Pancreas (tissue), 10 donors: ENCODE measurements around the gene PARD3B. TPM values are rescaled to one million over a fixed set of nuclear protein-coding genes. Genes with fewer than 3 reads are reported as not detected.

Source experiments
- ATAC-seq, 4 donors: fragments of 200-7000 bp; cut with Tn5 transposase; one replicate each; pipeline versions ENCODE4 v1.8.0 to v1.9.1; 2020; ENCODE audit warnings: mild to moderate bottlenecking in 4 of 4, moderate library complexity in 4 of 4
- DNase-seq, 6 donors: peaks; one replicate each; pipeline ENCODE4 v3.0.0-alpha.2; 2020
- FAIRE-seq: peaks from 2 replicates; lab custom pipeline; 2012; peaks lifted over from hg19 to GRCh38; lab: Jason Lieb, UNC
- H3K27ac ChIP-seq, 4 donors: fragments of 200-600 bp; sonication (generic); 1 replicate in 3 of 4; 2 replicates in 1 of 4; pipeline versions ENCODE4 v1.5.0 to v1.8.0; 2020
- H3K27me3 ChIP-seq, 4 donors: fragments of 200-600 bp; one replicate each; pipeline ENCODE4 v1.8.0; 2021
- H3K36me3 ChIP-seq, 3 donors: fragments of 200-600 bp; sonication (generic) in 1 of 3; one replicate each; pipeline versions ENCODE4 v1.5.0 to v1.8.0; 2020 to 2021
- H3K4me1 ChIP-seq, 3 donors: fragments of 200-600 bp; one replicate each; pipeline ENCODE4 v1.8.0; 2021
- H3K4me3 ChIP-seq, 4 donors: fragments of 200-600 bp; sonication (generic) in 2 of 4; one replicate each; pipeline versions ENCODE4 v1.5.0 to v1.8.0; 2020 to 2021
- H3K9me3 ChIP-seq, 4 donors: fragments of 200-600 bp; one replicate each; pipeline ENCODE4 v1.8.0; 2021
- CTCF ChIP-seq, 4 donors: fragments of 200-600 bp; sonication (generic) in 3 of 4; IDR thresholded peaks; one replicate each; pipeline versions ENCODE4 v1.5.0 to v1.8.0; 2021; ENCODE audit warnings: antibody characterized with exemption in 4 of 4
- WGBS, 2 donors: extraction: QIAGEN DNeasy Blood & Tissue Kit; methylation state at CpG; one replicate each; pipeline ENCODE4 v1.1.7; 2013; 5-methylcytosine and 5-hydroxymethylcytosine counted together
- intact Hi-C, 3 donors: fragments of 100-400 bp; cut with DNase I; formaldehyde crosslinking; loops; one replicate each; pipeline versions ENCODE4 v1.11.1 to v1.14.2; 2022
- polyA plus RNA-seq, 2 donors: library from polyadenylated mRNA; stranded (reverse); fragments of 200-250 nt; gene quantifications; one replicate each; pipeline ENCODE4 v1.2.3, GENCODE V29; 2013
- total RNA-seq, 6 donors: library from RNA; stranded (reverse); fragmentation: NEBNext Ultra II Directional in 4 of 6; extraction: Animal tissue kit (Norgen Biotek cat#: 25700) in 4 of 6; gene quantifications; one replicate each; pipeline versions ENCODE4 v1.2.1 to v1.2.4, GENCODE V29; 2021 to 2023
- donor health status: healthy with polysubstance abuse.
- donor health status: DM: no; HTN: no; CAD: no; lungs with moderate emphysema.
- donor health status: DM: no; HTN: no; CAD: no.
- donor health status: control.
- donor health status: control.
- donor health status: Bipolar disorder and iron deficiency.
- donor health status: DM: yes; HTN: yes; CAD: no.
- donor health status: DM: no; HTN: no; CAD: no.
- donor health status: DM: no; HTN: no; CAD: no.
- donor health status: DM: yes; HTN: yes; CAD: no.

The PARD3B gene
- total and polyA plus RNA-seq, 8 donors: 2.8 to 21.5 (median 12.7) TPM

DNA sequence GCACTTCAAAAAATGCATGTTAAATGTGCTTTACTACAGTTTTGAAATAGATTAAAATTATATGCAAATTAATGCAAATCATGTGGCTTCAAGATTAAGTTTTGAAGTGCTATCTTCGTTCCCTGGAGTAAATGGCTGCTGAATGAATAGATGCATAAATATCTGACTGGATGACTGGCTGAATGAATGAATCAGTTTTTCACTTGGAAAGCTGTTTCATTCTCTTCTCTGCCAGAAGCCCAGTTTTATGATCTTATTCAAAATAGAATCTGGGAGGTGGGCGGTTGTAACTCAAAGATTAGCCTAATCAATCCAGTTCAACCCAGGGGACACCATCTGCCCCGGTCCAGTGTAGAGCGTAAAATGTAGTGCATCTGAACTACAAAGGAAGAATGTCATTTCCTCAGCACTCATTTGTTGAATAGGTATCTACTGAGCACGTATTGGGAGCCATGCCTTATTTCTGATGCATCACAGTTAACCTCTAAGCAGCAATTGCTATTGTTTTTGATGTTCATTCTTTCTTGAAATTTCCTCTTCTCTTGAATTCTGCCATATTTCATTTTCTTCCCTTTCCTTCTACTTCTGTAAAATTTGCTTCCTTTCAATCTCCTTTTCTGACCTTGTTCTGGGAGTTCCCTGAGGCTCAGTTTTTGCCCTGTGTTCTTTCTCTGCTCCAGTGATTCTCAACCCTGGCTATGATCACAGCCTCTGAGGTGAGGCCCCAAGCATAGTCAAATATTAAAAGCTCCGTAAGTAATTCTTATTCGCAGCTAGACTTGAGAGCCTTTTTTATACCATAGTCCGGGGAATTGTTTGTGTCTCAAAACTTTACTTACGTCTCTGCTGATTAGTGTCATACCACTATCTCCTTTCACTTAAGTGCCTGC, 282.7 kb downstream of the PARD3B start:
- WGBS, 2 donors: 85 to 91% methylated on average over 9 of the region's 9 CpGs
- no peaks in the 10 kb centered on the region for H3K4me1 ChIP-seq
- DNase-seq: no peak
- intact Hi-C loops: no loop called here
- ATAC-seq: no peak
- H3K27me3 ChIP-seq: no peaks in the 10 kb centered on the region
- no peaks in the 10 kb centered on the region for H3K36me3 ChIP-seq
- FAIRE-seq: no peak
- H3K4me3 ChIP-seq: no peak overlapping the region
- no peak for TF ChIP-seq CTCF (IDR thresholded peaks at IDR 0.05)
- H3K27ac ChIP-seq: no peak overlapping the region
- no peaks in the 10 kb centered on the region for H3K9me3 ChIP-seq

DNA sequence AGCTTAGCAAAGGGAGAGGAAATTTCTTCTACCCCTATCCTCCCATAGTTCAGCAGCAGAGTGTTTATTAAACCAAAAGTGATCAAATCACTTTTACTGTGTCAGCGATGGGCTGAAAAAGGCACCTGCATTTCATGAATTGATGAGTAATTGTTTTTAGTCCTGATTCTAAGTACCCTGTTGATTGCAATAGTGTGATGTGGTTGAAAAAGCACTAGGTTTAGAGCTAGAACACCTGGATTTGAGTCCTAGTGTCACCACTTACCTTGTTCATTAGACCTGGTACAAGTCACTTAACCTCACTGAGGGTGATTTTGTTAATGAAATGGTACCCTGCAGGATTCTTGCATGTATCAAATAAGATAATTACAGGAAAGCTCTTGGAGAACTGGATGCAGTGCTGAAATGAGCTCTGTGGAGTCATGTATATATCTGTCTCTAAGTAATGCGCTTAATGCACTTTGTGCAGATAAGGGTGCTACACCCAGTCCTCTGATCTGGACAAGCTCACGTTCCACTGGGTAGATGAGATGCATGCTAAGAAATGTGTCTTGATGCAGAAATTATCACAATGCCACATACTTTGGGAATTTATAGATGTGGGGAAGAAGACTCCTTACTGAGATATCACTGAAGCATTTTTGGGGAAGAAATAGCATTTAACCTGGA, 289.6 kb downstream of the PARD3B start:
- TF ChIP-seq CTCF (IDR thresholded peaks at IDR 0.05): no peak

DNA sequence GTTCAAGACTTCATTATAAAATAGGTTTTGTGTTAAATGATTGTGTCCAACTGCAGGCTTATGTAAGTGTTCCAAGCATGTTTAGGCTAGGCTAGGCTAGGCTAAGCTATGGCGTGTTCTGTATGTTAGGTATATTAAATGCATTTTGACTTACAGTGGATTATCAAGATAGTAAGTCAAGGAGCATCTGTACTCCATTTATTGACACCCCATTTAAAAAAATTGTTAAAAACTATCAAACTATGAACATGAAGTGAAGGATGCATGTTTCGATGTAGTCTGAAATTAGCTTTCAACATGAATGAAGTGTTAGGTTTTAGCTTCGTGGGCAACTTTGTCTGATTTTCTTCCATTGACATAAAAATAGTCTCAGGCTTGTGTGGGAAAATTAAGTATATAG, 290.5 kb downstream of the PARD3B start:
- no peak for FAIRE-seq
- 97% methylated on average over 3 of the region's 3 CpGs for WGBS, 2 donors
- intact Hi-C loops: no loop called here

More for the DNA sequence above, 289.6 kb downstream of the PARD3B start:
- H3K36me3 ChIP-seq: no peaks in the 10 kb centered on the region
- H3K27ac ChIP-seq: no peak overlapping the region
- no peak for DNase-seq
- WGBS, 2 donors: 97 to 99% methylated on average over 3 of the region's 3 CpGs
- H3K4me1 ChIP-seq: no peaks in the 10 kb centered on the region
- FAIRE-seq: no peak
- H3K4me3 ChIP-seq: no peak overlapping the region
- intact Hi-C loops: no loop called here
- H3K27me3 ChIP-seq: no peaks in the 10 kb centered on the region
- no peaks in the 10 kb centered on the region for H3K9me3 ChIP-seq
- no peak for ATAC-seq

DNA sequence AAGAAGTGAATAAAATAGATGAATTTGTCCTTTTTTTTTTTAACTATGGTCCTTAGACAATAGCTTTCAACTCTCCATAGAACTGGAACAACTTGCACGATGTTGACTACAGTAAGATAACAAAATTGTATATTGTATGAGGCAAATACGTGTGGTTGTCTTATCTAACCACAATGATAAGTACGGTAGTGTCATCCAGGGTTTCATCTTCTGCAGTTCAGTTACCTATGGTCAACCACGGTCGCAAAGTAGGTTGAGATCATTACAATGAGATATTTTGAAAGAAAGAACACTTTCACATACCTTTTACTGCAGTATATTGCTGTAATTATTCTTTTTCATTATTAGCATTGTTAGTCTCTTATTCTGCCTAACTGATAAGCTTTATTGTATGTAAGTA, 295.2 kb downstream of the PARD3B start:
- FAIRE-seq: no peak
- H3K27ac ChIP-seq: no peak overlapping the region
- no peaks in the 10 kb centered on the region for H3K9me3 ChIP-seq
- DNase-seq: no peak
- intact Hi-C loops: no loop called here
- H3K4me3 ChIP-seq: no peak overlapping the region
- WGBS, 2 donors: 81 to 86% methylated on average over 5 of the region's 5 CpGs
- peaks cover 0 to 3% (median 0%) of the 10 kb centered on the region in 3 donors for H3K4me1 ChIP-seq
- TF ChIP-seq CTCF (IDR thresholded peaks at IDR 0.05): no peak
- no peak for ATAC-seq
- no peaks in the 10 kb centered on the region for H3K27me3 ChIP-seq
- no peaks in the 10 kb centered on the region for H3K36me3 ChIP-seq

More for the DNA sequence above, 290.5 kb downstream of the PARD3B start:
- Histone ChIP-seq H3K9me3 (no peaks in the 10 kb centered on the region), H3K36me3 (no peaks in the 10 kb centered on the region), H3K4me1 (no peaks in the 10 kb centered on the region), H3K27ac (no peak overlapping the region), H3K27me3 (no peaks in the 10 kb centered on the region), H3K4me3 (no peak overlapping the region)
- TF ChIP-seq CTCF (IDR thresholded peaks at IDR 0.05): no peak
- ATAC-seq (no peak), DNase-seq (no peak)
